ENCODE results near the gene PPM1D.

Gene PPM1D

DNA sequence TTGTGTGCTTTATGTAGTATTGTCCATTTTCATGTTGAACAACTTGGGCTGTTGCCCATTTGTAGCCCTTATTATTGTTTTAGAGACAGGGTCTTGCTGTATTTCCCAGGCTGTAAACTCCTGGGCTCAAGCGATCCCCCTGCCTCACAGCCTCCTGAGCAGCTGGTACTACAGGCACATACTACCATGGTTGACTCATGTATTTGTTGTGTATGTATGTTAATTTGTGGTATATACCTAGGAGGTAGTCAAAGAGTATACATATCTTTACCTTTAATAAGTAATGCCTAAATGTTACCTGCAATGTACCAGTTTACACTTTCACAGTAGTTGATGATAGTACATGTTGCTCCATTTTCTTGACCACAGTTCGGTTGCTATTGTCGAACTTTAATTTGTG lies 18.1 kb downstream of the PPM1D start:
- DNase-seq (ENCODE audit: low read depth), result no peak
- TF ChIP-seq, protein P1, sequence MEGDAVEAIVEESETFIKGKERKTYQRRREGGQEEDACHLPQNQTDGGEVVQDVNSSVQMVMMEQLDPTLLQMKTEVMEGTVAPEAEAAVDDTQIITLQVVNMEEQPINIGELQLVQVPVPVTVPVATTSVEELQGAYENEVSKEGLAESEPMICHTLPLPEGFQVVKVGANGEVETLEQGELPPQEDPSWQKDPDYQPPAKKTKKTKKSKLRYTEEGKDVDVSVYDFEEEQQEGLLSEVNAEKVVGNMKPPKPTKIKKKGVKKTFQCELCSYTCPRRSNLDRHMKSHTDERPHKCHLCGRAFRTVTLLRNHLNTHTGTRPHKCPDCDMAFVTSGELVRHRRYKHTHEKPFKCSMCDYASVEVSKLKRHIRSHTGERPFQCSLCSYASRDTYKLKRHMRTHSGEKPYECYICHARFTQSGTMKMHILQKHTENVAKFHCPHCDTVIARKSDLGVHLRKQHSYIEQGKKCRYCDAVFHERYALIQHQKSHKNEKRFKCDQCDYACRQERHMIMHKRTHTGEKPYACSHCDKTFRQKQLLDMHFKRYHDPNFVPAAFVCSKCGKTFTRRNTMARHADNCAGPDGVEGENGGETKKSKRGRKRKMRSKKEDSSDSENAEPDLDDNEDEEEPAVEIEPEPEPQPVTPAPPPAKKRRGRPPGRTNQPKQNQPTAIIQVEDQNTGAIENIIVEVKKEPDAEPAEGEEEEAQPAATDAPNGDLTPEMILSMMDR (IDR thresholded peaks at IDR 0.05; ENCODE audit: control insufficient read depth, insufficient read depth, low read depth, low read length, missing control alignments), result no peak
- H3K4me3 ChIP-seq (ENCODE audit: control insufficient read depth, low read depth, low read length), result no peak overlapping the region

DNA sequence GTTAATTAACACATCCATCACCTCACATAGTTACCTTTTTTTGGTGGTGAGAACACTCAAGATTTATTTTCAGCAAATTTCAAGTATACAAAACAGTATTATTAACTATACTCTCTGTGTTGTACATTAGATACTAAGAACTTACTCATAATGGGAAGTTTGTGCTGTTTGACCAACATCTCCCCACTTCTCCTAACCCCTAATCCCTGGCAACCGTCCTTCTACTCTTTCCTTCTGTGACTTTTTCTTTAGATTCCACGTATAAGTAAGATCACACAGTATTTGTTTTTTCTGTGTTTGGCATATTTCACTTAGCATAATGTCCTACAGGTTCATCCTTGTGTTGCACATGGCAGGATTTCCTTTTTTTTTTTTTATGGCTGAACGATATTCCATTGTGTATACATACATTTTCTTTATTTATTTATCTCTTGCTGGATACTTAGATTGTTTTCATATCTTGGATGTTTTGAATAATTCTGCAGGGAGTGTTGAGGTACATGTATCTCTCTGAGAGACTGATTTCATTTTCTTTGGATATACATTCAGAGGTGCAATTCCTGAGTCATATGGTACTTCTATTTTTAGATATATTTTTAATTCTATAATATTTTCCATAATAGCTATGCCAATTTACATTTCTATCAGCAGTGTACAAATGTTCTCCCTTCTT lies 19.0 kb downstream of the PPM1D start:
- DNase-seq (ENCODE audit: low read depth), result no peak
- TF ChIP-seq, protein P1 (IDR thresholded peaks at IDR 0.05; ENCODE audit: control insufficient read depth, insufficient read depth, low read depth, low read length, missing control alignments), result no peak
- no peak overlapping the region for H3K4me3 ChIP-seq (ENCODE audit: control insufficient read depth, low read depth, low read length)

DNA sequence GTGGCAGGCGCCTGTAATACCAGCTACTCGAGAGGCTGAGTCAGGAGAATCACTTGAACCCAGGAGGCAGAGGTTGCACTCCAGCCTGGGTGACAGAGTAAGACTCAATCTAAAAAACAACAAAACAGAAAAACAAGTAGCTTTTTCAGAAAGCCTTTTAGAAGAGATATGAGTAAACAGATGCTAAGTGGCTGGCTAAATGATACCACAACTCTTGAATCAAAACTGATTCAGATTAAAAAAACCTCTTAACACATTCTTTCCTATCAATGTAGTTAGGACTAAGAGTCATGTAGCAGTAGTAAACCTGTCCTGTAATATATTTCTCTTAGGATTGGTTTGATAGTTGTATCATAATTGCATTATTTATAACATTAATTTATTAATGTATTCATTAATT lies 23.0 kb downstream of the PPM1D start:
- DNase-seq (ENCODE audit: low read depth), result no peak
- no peak overlapping the region for H3K4me3 ChIP-seq (ENCODE audit: control insufficient read depth, low read depth, low read length)
- TF ChIP-seq, protein P1 (IDR thresholded peaks at IDR 0.05; ENCODE audit: control insufficient read depth, insufficient read depth, low read depth, low read length, missing control alignments), result no peak

DNA sequence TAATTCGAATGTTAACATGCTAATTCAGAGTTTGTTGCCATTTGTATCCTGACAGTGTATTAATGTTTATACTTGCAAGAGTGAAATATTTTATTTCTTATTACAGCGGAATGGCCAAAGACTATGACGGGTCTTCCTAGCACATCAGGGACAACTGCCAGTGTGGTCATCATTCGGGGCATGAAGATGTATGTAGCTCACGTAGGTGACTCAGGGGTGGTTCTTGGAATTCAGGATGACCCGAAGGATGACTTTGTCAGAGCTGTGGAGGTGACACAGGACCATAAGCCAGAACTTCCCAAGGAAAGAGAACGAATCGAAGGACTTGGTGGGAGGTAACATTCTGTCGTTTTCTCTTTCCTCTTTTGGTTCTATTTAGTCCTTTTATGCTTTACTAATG lies 23.4 kb downstream of the PPM1D start:
- H3K4me3 ChIP-seq (ENCODE audit: control insufficient read depth, low read depth, low read length), result no peak overlapping the region
- DNase-seq (ENCODE audit: low read depth), result no peak
- TF ChIP-seq, protein P1 (IDR thresholded peaks at IDR 0.05; ENCODE audit: control insufficient read depth, insufficient read depth, low read depth, low read length, missing control alignments), result no peak

DNA sequence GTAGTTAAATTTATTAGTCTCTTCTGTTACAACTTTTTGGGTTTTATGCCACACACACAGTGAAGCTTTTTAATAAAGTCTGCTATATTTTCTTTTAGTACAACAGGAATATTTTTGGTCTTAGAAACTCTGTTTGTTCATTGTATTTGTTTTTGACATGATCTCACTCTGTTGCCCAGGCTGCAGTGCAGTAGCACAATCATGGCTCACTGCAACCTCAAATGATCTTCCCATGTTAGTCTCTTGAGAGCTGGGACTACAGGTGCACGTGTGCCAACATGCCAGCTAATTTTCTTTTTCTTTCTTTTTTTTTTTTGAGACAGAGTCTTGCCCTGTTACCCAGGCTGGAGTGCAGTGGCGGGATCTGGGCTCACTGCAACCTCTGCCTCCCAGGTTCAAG lies 27.1 kb downstream of the PPM1D start:
- no peak overlapping the region for H3K4me3 ChIP-seq (ENCODE audit: control insufficient read depth, low read depth, low read length)
- DNase-seq (ENCODE audit: low read depth), result no peak
- TF ChIP-seq, protein P1 (IDR thresholded peaks at IDR 0.05; ENCODE audit: control insufficient read depth, insufficient read depth, low read depth, low read length, missing control alignments), result no peak

DNA sequence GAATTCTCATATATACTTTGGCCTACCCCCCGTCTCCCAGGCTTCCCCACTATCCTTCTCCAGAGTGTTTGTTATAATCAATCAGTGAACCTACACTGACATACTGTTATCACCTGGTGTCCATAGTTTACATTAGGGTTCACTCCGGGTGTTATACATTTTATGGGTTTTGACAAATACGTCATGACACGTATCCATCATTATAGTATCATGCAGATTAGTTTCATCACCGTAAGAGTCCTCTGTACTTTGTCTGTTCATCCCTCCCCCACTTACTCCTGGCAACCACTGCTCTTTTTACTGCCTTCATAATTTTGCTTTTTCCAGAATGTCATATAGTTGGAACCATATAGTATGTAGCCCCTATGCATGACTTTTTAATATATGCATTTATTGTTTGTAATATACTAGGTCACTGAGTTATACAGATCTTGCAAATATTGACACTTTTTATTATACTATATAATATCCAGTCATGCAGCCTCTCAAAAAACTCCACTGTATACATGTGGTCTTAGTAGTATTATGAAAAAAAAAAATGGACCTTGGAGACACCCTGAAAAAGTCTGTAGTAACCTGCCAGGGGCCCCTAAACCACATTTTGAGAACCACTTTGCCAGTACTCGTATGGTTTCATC lies 28.4 kb downstream of the PPM1D start:
- DNase-seq (ENCODE audit: low read depth), result no peak
- TF ChIP-seq, protein P1 (IDR thresholded peaks at IDR 0.05; ENCODE audit: control insufficient read depth, insufficient read depth, low read depth, low read length, missing control alignments), result no peak
- no peak overlapping the region for H3K4me3 ChIP-seq (ENCODE audit: control insufficient read depth, low read depth, low read length)
